Parathyroid adenoma (tissue), 2 donors: Measurements from ENCODE around the gene VWA5B1.

Source experiments
- H2AFZ ChIP-seq: fragments of 300-600 bp; sonication (generic); one replicate; pipeline ENCODE4 v1.7.0; 2017; ENCODE audit warnings: antibody characterized with exemption, mild to moderate bottlenecking
- H3K27ac ChIP-seq: fragments of 300-600 bp; sonication (generic); one replicate; pipeline ENCODE4 v1.7.0; 2017
- H3K27me3 ChIP-seq: fragments of 300-600 bp; sonication (generic); one replicate; pipeline ENCODE4 v1.7.0; 2017; ENCODE audit warnings: low read length; ENCODE audit not compliant: control insufficient read depth, insufficient read depth
- H3K36me3 ChIP-seq: fragments of 300-600 bp; sonication (generic); one replicate; pipeline ENCODE4 v1.7.0; 2017; ENCODE audit warnings: low read length; ENCODE audit not compliant: control insufficient read depth, insufficient read depth
- H3K4me1 ChIP-seq: fragments of 300-600 bp; sonication (generic); one replicate; pipeline ENCODE4 v1.7.0; 2017; ENCODE audit warnings: control low read depth
- H3K4me2 ChIP-seq: fragments of 300-600 bp; sonication (generic); one replicate; pipeline ENCODE4 v1.7.0; 2017; ENCODE audit warnings: low read length
- H3K4me3 ChIP-seq: fragments of 300-600 bp; sonication (generic); one replicate; pipeline ENCODE4 v1.7.0; 2017; ENCODE audit warnings: low read depth, low read length
- H3K79me2 ChIP-seq: fragments of 300-600 bp; sonication (generic); one replicate; pipeline ENCODE4 v1.7.0; 2017; ENCODE audit warnings: control low read depth
- H3K9ac ChIP-seq: fragments of 300-600 bp; sonication (generic); one replicate; pipeline ENCODE4 v1.7.0; 2017; ENCODE audit warnings: mild to moderate bottlenecking
- H3K9me3 ChIP-seq: fragments of 300-600 bp; sonication (generic); one replicate; pipeline ENCODE4 v1.7.0; 2017; ENCODE audit warnings: low read length; ENCODE audit not compliant: control insufficient read depth
- CTCF ChIP-seq: fragments of 300-600 bp; sonication (generic); IDR thresholded peaks from one replicate; pipeline ENCODE4 v1.7.0; 2017; ENCODE audit warnings: antibody characterized with exemption, mild to moderate bottlenecking
- donor health status: primary hyperparathyroidism.

The VWA5B1 gene

GRCh38 chr1:20379075-20379474 is 88.4 kb downstream of the VWA5B1 start:
- Histone ChIP-seq H3K79me2 (no peaks in the 10 kb centered on the region), H2AFZ (no peak overlapping the region), H3K4me2 (no peak overlapping the region), H3K36me3 (no peaks in the 10 kb centered on the region), H3K4me1 (no peaks in the 10 kb centered on the region), H3K27me3 (no peaks in the 10 kb centered on the region), H3K27ac (no peak overlapping the region), H3K9me3 (no peaks in the 10 kb centered on the region), H3K4me3 (no peak overlapping the region), H3K9ac (no peak overlapping the region)
- TF ChIP-seq CTCF = no peak

- Histone ChIP-seq H3K9ac (no peak overlapping the region), H3K9me3 (no peaks in the 10 kb centered on the region), H2AFZ (no peak overlapping the region), H3K4me3 (no peak overlapping the region), H3K79me2 (no peaks in the 10 kb centered on the region), H3K4me1 (no peaks in the 10 kb centered on the region), H3K4me2 (no peak overlapping the region), H3K36me3 (no peaks in the 10 kb centered on the region), H3K27ac (no peak overlapping the region), H3K27me3 (no peaks in the 10 kb centered on the region)
- TF ChIP-seq CTCF = no peak
Observed at GRCh38 chr1:20380175-20380574, 89.5 kb downstream of the VWA5B1 start.

GRCh38 chr1:20380616-20381035 is 90.0 kb downstream of the VWA5B1 start:
- H3K27me3 ChIP-seq = no peaks in the 10 kb centered on the region
- TF ChIP-seq CTCF = no peak
- H3K27ac ChIP-seq = no peak overlapping the region

GRCh38 chr1:20381045-20381641 is 90.5 kb downstream of the VWA5B1 start:
- Histone ChIP-seq H3K27me3 (no peaks in the 10 kb centered on the region), H3K9ac (no peak overlapping the region), H3K36me3 (no peaks in the 10 kb centered on the region), H2AFZ (no peak overlapping the region), H3K27ac (no peak overlapping the region), H3K79me2 (no peaks in the 10 kb centered on the region), H3K4me1 (no peaks in the 10 kb centered on the region), H3K4me2 (no peak overlapping the region), H3K9me3 (no peaks in the 10 kb centered on the region), H3K4me3 (no peak overlapping the region)
- no peak for TF ChIP-seq CTCF

More at GRCh38 chr1:20380616-20381035, 90.0 kb downstream of the VWA5B1 start:
- Histone ChIP-seq H3K4me2 (no peak overlapping the region), H2AFZ (no peak overlapping the region), H3K4me3 (no peak overlapping the region), H3K79me2 (no peaks in the 10 kb centered on the region), H3K9me3 (no peaks in the 10 kb centered on the region), H3K4me1 (no peaks in the 10 kb centered on the region), H3K36me3 (no peaks in the 10 kb centered on the region), H3K9ac (no peak overlapping the region)

GRCh38 chr1:20381961-20382360 is 91.3 kb downstream of the VWA5B1 start:
- no peak overlapping the region for H3K4me2 ChIP-seq
- no peaks in the 10 kb centered on the region for H3K4me1 ChIP-seq
- no peak overlapping the region for H3K27ac ChIP-seq
- no peak for TF ChIP-seq CTCF
- no peaks in the 10 kb centered on the region for H3K79me2 ChIP-seq
- H3K36me3 ChIP-seq = no peaks in the 10 kb centered on the region
- H3K27me3 ChIP-seq = no peaks in the 10 kb centered on the region
- H2AFZ ChIP-seq = no peak overlapping the region
- no peak overlapping the region for H3K4me3 ChIP-seq
- no peaks in the 10 kb centered on the region for H3K9me3 ChIP-seq
- no peak overlapping the region for H3K9ac ChIP-seq
